ENCODE data around the gene AP1B1.
"Not testable (repeated sequence)": the region's sequence is repeated elsewhere in the genome, so short reads cannot be mapped to it uniquely, and the experiment has no call there.

Gene AP1B1

GRCh38 chr22:29385748-29386147, 2.6 kb downstream of the AP1B1 start:
- DNase-seq: no peak

DNA sequence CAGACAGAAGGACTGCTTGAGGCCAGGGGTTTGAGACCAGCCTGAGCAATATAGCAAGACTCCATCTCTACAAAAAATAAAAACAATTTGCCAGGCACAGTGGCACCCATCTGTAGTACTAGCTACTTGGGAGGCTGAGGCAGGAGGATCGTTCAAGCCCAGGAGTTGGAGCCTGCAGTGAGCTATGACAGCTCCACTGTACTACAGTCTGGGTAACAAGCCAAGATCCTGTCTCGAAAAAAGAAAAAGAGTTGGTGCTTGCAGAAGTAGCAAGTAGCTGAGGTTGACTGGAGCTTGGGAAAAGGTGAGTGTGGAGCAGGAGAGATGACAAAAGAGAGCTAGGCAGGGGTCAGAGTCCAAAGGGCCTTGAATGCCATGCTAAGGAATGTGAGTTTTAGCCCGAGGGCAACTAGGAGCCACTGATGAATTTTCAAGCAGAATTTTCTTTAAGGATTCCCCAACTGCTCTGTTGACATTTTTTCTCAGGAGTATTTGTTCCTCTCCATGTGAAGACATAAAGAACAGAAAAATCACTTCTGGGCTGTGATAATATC, 3.1 kb downstream of the AP1B1 start:
- DNase-seq: no peak

DNA sequence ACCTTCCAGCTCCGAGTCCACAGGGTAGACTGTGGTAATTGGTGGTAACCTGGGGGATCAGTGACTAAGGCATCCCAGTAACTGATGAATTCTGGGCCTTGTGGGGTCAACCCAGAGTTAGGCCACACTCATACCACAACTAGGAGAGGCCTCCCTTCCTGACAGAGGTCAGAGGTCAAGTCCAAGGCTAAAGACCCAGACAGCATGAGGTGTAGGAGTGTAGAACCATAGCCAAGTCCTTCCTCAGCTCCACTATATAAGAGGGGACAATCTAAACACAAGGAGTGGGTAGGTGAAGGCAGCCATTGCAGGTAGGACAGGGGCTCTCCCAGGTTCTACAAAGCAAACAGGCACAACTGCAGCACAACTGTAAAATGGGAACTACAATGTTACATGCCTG, 4.6 kb downstream of the AP1B1 start:
- DNase-seq: no peak

- DNase-seq: no peak
Observed at GRCh38 chr22:29382580-29383302, 5.6 kb downstream of the AP1B1 start.

DNA sequence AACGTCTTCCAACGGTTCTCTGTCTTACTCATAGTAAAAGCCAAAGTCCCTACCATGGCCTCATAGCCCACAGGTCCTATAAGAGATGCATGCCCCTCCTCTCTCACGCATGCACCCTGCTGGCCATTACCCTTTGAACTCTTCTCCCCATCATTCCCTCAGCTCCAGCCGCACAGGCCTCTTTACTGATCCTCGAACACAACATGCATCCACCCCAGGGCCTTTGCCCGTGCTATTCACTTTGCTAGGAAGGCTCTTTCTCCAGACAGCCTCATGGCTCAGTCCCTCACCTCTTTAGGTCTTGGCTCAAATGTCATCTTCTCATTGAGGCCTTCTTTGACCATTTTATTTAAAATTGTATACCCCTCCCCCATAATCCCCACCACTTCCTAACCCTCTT, 7.5 kb downstream of the AP1B1 start:
- no peak for DNase-seq

- peak; percentile 89 for DNase-seq
Observed at GRCh38 chr22:29380032-29380781, 8.2 kb downstream of the AP1B1 start.

DNA sequence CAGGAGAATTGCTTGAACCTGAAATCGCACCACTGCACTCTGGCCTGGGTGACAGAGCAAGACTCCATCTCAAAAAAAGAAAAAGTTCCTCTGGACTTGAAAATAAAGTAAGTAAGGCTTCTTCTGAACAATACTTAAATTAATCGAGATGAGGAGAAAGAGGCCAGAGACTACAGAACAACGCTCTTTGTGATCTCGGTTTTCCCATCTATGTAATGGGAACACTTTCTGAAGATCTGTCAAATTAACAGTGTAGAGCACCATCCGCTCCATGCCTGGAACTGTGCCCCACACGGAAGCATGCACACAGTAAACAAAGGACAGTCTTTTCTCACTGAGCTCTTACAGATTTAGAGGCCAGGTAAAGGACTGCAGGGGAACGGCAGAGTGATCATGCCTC, 9.1 kb downstream of the AP1B1 start:
- no peak for DNase-seq

DNA sequence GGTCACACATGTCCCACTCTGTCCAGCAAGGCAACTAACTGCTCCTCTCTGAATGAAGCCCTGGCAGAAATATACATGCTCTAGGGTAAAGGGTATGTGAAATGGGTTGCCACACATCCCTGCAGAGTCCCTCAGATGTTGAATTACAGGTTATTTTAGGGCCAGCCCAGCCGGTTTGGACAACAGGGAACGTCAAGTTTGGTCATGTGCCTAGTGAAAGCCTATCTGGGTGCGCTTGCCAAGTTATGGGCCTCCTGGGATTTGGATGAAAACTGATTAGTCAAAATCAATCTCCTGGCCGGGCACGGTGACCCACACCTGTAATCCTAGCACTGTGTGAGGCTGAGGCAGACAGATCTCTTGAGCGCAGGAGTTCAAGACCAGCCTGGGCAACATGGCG, 10.4 kb downstream of the AP1B1 start:
- no peak for DNase-seq

GRCh38 chr22:29376705-29377104, 11.7 kb downstream of the AP1B1 start:
- not testable (repeated sequence) for DNase-seq

- no peak for DNase-seq
Observed at GRCh38 chr22:29375398-29376076, 12.8 kb downstream of the AP1B1 start.

GRCh38 chr22:29374806-29375205, 13.6 kb downstream of the AP1B1 start:
- DNase-seq: not testable (repeated sequence)

DNA sequence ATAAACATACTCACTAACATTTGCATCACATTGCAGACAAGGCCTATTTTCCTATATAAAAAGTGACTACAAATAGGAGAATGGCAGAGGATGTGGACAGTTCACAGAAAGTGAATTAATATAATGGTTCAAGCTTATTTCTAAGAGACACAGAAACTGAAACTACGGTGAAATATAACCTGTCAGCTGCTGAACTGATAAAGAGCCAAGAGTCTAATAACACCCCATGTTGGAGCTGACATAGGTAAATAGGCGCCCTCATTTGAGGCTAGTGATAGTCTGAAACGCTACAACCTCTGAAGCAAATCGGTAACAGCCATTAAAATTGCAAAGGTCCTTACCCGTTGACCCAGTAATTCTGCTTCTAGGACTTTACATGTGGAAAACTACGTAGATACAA, 14.0 kb downstream of the AP1B1 start:
- DNase-seq: no peak

DNA sequence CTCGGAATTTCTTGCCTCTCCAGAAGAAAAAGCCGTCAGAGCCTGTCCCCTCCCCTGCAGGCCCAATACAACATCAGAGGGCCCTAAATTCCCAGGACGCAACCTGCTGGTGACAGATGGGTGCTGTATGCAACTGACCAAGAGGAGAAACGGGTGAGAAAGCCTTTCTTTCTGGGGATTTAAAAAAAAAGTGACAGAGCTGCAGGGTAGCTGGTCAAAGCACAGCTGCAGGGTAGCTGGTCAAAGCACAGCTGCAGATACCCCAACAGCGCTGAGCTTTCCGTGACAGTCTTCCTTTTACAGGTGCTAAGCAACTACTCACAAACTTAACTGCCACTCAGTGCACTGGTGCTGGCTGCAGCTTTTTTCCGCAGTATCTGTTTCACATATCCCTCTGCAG, 17.8 kb downstream of the AP1B1 start:
- DNase-seq: no peak

- peak; percentile 65 for DNase-seq
Observed at GRCh38 chr22:29369460-29369859, 18.9 kb downstream of the AP1B1 start.

DNA sequence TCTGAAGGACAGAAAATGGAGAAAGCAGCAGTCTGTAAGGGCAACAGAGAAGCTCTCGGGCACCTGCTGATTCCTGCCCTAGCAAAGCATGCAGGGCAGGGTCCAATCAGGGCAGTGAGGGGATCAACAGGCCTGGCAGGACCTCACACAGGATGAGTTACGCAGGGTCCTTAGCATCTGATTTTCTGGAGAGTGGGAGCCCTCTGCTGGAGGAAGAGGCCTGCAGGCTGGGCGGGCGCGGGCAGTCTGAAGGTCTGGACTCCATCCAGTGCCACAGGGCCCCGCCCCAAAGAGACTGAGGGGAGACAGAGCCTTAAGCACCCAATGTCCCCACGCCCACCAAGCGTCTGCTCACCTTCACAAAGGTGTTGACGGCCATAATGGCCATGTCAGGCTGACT, 28.9 kb downstream of the AP1B1 start:
- peak; percentile 60 for DNase-seq

DNA sequence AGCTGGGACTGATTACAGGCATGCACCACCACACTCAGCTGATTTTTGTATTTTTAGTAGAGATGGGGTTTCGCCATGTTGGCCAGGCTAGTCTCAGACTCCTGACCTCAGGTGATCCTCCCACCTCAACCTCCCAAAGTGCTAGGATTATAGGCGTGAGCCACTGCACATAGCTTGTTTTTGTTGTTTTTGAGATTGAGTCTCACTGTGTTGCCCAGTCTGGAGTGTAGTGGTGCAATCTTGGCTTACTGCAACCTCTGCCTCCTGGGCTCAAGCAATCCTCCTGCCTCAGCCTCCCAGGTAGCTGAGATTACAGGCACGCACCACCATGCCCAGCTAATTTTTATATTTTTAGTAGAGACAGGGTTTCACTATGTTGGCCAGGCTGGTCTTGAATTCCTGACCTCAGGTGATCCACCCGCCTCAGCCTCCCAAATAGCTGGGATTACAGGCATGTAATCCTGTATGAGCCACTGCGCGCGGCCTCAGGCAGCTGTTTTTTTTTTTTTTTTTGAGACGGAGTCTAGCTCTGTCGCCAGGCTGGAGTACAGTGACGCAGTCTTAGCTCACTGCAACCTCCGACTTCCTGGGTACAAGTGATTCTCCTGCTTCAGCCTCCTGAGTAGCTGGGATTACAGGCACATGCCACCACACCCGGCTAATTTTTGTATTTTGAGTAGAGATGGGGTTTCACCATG, 31.0 kb downstream of the AP1B1 start:
- not testable (repeated sequence) for DNase-seq

DNA sequence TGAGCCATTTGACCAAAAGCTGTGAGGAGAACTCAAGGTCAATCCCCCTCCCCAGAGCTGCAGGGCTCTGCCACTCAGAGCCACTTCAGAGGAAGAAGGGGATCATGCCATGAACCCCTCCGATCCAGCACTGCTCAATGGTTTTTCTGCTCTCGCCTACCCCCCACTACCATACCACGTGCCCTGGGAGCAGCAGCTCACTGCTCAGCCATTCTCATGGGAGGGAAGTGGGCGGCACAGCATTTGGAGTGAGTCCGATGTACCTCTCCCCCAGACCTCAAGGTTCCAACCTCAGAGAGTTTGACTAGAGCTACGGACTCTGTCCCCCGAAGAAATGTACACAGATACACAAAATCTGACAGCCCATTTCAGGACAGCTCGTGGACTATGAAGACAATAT, 34.5 kb downstream of the AP1B1 start:
- no peak for DNase-seq

- DNase-seq: no peak
Observed at GRCh38 chr22:29353286-29353685, 35.1 kb downstream of the AP1B1 start.

DNA sequence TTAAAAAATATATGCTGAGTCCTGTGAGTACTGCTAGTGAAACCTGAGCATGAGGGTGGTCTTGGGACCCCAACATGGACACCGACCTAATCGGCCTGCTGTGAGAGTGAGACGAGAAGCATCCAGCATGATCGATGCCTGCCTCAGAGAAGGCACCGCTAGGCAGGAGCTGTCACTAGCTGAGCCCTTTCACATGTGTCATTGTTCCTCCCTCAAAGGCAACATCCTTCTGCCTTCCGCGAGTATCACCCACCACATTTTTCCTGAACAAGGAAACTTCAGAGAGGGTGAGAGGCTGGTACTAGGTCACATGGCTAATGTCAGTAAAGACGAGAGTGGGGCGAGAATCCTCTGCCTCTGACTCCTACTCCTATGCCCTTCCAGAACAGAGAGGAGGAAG, 35.6 kb downstream of the AP1B1 start:
- no peak for DNase-seq

GRCh38 chr22:29351891-29352290, 36.5 kb downstream of the AP1B1 start:
- no peak for DNase-seq

DNA sequence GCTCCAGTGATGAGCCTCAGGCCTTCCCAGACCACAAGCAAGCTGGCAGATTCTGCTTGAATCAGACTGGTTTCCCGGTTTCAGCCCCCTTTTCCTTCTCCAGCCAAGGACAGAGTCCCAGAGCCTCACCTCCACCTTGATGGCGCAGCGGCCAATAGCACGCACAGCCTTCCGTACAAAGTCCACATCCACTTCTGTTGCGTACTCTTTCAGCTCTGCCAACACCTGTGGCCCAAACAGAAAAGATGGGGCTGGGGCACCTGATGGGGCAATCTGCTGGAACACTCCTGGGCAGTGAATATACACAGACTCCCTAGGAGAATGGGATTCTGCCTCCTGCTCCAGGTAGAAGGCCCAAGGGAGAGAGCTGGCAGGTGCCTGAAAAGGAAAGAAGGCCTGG, 37.3 kb downstream of the AP1B1 start:
- DNase-seq: no peak

GRCh38 chr22:29348956-29349355, 39.4 kb downstream of the AP1B1 start:
- no peak for DNase-seq

- no peak for DNase-seq
Observed at GRCh38 chr22:29348041-29348440, 40.3 kb downstream of the AP1B1 start.
